Measurements from ENCODE around the gene CENPF.

The CENPF gene

GRCh38 chr1:214623430-214623829 is 20.4 kb downstream of the CENPF start:
- no peak for DNase-seq (ENCODE audit: low read depth in 2 of 2)

GRCh38 chr1:214632091-214632490 is 29.1 kb downstream of the CENPF start:
- no peak for DNase-seq (ENCODE audit: low read depth in 2 of 2)

GRCh38 chr1:214633686-214634085 is 30.7 kb downstream of the CENPF start:
- DNase-seq (ENCODE audit: low read depth in 2 of 2): no peak

DNA sequence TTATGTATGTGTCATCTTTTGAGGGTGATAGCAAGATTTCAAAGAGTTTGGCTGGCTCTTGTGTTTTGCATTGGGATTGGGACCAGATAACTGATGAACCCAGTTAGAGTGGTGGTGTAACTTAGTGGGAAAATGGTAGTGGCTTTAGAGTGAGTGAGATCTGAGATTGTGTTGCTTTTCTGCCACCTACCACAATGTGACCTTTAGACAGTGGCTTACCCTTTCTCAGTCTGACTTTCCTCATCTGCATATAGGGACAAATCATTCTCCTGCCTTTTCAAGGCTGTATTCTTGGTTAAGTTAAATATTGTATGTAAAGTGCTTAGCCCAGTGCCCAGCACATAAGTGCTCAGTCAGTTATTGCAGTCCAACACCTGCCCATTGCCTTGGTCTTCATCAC is 31.3 kb downstream of the CENPF start:
- no peak for DNase-seq (ENCODE audit: low read depth in 2 of 2)

- DNase-seq (ENCODE audit: low read depth in 2 of 2): no peak
Measured at GRCh38 chr1:214635086-214635485, 32.1 kb downstream of the CENPF start.

DNA sequence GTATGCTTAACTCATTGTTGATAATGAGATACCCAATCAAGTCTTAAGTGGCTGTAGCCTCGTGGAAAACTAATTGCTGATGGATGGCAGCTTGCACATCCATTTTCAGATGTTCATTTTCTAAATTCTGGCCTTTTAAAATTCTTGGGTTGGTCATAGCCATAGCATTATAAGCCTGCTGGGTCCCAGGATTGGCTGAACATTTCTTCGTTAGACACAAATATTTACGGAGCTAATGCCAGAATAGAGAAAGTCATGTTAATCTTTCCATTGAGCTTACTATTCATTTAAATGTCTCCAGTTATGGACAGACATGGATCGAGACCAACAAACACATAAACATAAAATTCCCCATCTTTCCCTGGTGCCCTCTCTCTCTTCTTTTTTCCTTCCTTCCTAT is 32.5 kb downstream of the CENPF start:
- DNase-seq (ENCODE audit: low read depth in 2 of 2): no peak

DNA sequence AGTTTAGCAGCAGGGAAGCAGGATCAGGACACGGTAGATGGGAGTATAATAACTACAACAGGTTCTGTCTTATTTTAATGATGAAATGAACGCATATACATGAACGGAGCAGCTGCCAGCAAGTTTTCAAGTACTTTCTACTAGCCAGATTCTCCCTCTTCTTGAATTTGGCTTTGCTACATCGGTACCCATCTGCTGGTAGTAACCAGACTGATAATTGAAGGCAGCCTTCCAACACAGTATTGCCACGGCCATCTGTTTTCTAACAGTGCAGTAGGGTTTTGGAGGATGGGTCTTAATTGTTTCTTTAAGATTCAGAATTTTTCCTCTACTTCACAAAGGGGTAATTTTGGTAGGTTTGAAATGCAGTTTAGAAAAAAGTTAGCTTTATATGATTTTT is 33.4 kb downstream of the CENPF start:
- no peak for DNase-seq (ENCODE audit: low read depth in 2 of 2)

DNA sequence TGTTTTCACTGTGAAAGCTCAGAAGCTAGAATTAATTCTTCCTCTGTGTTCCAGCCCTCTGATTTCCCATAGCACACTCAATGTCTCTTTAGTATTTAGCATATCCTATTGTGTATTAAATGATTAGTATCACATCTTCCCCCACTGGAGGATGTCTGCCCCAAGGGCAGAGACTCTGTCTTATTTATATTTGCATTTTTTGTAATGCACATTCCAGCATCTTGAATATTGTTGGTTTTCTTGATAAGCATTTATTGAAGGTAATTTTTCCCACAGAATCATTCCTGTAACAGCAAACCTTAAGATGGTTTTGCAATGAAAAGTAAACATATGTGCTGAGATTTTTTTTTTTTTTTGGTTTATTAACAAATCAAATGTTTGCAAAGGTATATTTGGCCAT is 34.1 kb downstream of the CENPF start:
- no peak for DNase-seq (ENCODE audit: low read depth in 2 of 2)

DNA sequence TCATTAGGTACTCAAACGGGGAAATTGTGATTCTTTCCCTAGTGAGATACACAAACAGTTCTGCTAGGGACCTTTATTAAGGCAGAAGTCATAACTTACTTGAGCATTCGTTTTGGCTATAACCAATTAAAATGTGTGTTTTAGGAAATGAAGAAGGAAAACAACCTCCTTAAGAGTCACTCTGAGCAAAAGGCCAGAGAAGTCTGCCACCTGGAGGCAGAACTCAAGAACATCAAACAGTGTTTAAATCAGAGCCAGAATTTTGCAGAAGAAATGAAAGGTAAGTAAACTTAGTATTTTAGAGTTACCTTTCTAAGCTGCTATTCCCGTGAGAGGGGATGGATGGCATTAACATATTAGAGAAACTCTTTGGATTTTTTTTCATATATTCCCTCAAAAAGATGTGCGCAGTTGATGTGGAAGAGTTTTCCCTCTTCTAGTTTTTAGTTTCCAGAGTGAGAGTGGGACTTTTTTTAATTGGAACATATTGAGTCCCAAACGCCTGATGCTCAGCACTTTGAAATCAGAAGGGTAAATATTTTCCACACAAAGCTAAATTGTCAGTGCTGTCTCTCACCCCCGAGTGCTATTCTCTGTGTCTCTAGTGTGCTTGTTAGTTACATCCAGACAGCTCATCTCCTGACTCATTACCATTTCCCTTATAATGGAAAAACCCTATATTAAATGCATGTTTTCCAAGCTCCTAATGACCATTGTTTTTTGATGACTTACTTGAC is 34.9 kb downstream of the CENPF start:
- DNase-seq (ENCODE audit: low read depth in 2 of 2): no peak

- DNase-seq (ENCODE audit: low read depth in 2 of 2): no peak
Measured at GRCh38 chr1:214638459-214638807, 35.4 kb downstream of the CENPF start.

- no peak for DNase-seq (ENCODE audit: low read depth in 2 of 2)
Measured at GRCh38 chr1:214638997-214639396, 36.0 kb downstream of the CENPF start.

DNA sequence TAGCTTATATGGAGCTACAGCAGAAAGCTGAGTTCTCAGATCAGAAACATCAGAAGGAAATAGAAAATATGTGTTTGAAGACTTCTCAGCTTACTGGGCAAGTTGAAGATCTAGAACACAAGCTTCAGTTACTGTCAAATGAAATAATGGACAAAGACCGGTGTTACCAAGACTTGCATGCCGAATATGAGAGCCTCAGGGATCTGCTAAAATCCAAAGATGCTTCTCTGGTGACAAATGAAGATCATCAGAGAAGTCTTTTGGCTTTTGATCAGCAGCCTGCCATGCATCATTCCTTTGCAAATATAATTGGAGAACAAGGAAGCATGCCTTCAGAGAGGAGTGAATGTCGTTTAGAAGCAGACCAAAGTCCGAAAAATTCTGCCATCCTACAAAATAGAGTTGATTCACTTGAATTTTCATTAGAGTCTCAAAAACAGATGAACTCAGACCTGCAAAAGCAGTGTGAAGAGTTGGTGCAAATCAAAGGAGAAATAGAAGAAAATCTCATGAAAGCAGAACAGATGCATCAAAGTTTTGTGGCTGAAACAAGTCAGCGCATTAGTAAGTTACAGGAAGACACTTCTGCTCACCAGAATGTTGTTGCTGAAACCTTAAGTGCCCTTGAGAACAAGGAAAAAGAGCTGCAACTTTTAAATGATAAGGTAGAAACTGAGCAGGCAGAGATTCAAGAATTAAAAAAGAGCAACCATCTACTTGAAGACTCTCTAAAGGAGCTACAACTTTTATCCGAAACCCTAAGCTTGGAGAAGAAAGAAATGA is 37.6 kb downstream of the CENPF start:
- no peak for DNase-seq (ENCODE audit: low read depth in 2 of 2)

GRCh38 chr1:214641214-214641895 is 38.4 kb downstream of the CENPF start:
- DNase-seq (ENCODE audit: low read depth in 2 of 2): no peak

GRCh38 chr1:214643030-214643429 is 40.0 kb downstream of the CENPF start:
- DNase-seq (ENCODE audit: low read depth in 2 of 2): no peak

- no peak for DNase-seq (ENCODE audit: low read depth in 2 of 2)
Measured at GRCh38 chr1:214645712-214646111, 42.7 kb downstream of the CENPF start.

- DNase-seq (ENCODE audit: low read depth in 2 of 2): no peak
Measured at GRCh38 chr1:214648801-214649200, 45.8 kb downstream of the CENPF start.

GRCh38 chr1:214649607-214650006 is 46.6 kb downstream of the CENPF start:
- no peak for DNase-seq (ENCODE audit: low read depth in 2 of 2)

GRCh38 chr1:214650664-214651063 is 47.7 kb downstream of the CENPF start:
- DNase-seq (ENCODE audit: low read depth in 2 of 2): no peak

DNA sequence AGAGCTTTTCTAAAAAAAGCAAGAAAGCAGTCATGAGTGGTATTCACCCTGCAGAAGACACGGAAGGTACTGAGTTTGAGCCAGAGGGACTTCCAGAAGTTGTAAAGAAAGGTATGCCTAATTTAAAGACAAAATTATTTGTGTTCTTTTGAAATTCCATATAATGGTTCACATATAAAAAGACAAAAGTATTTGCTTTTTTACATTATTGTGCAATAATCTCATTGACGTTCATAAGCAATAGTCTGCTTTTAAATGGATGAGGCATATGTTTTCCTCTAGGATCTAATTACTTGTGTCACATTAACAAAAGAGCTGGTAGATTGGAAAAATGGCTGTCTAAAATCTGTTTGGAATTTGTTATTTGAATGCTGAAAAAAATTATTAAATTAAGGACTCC is 54.3 kb downstream of the CENPF start:
- no peak for DNase-seq (ENCODE audit: low read depth in 2 of 2)

GRCh38 chr1:214658175-214658574 is 55.2 kb downstream of the CENPF start:
- no peak for DNase-seq (ENCODE audit: low read depth in 2 of 2)

GRCh38 chr1:214658785-214659184 is 55.8 kb downstream of the CENPF start:
- DNase-seq (ENCODE audit: low read depth in 2 of 2): no peak

GRCh38 chr1:214660190-214660589 is 57.2 kb downstream of the CENPF start:
- no peak for DNase-seq (ENCODE audit: low read depth in 2 of 2)

DNA sequence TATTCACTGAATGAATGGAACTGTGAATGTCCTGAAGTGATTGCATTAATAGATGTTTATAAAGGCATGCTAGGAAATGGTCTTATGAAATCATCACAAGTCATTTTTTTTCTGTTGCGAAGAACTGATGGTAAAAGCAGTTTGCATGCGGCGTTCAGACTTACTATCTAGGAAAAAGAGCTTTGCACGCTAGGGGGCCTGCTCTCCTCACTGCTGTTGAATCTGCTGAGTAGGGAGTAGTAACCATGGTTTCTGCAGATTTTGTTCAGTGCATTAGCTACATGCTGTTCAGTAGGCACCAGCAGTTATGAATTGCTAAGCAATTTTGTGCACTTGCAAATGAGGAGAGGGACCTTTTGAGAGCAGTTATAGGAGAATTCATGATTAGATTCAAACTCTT is 57.9 kb downstream of the CENPF start:
- DNase-seq (ENCODE audit: low read depth in 2 of 2): no peak
